Measurements from ENCODE around the gene SPG11.

GRCh38 chr15:44596511-44597010, 66.9 kb downstream of the SPG11 start:
- no peak for TF ChIP-seq EZH2 (IDR thresholded peaks at IDR 0.05; ENCODE audit: insufficient read depth, poor library complexity, severe bottlenecking)
- TF ChIP-seq EZH2phosphoT487 (IDR thresholded peaks at IDR 0.05; ENCODE audit: insufficient read depth, low read depth): no peak

Measured in GM23248 (cell line).